Caco-2 (cell line): ENCODE results near the gene CXCL9. TPM values are rescaled to one million over a fixed set of nuclear protein-coding genes. Genes with fewer than 3 reads are reported as not detected.
"Not testable (repeated sequence)": the region's sequence is repeated elsewhere in the genome, so short reads cannot be mapped to it uniquely, and the experiment has no call there.

Experiments
- BruUV-seq: library from RNA; stranded (reverse); fragments of 400-500 nt; replicated peaks from 2 replicates; lab custom pipeline; 2021; lab: Mats Ljungman, UMichigan
- CTCF ChIA-PET: fragments of 300-600 bp; sonication (Branson Sonifier 250); formaldehyde crosslinking; loops from one replicate; lab custom pipeline; 2022; ENCODE audit warnings: antibody characterized with exemption; lab: Charles Lee
- POLR2A ChIA-PET: fragments of 300-600 bp; sonication (Branson Sonifier 250); formaldehyde crosslinking; loops from one replicate; lab custom pipeline; 2022; ENCODE audit warnings: antibody characterized with exemption; lab: Charles Lee
- DNase-seq, 2 experiments: peaks; one replicate each; pipeline versions ENCODE4 v3.0.0 to v3.0.0-alpha.2; 2020 to 2022
- H3K27me3 ChIP-seq: replicated peaks from 2 replicates; pipeline ENCODE4 v1.6.0; 2011; ENCODE audit warnings: low read length; ENCODE audit not compliant: control insufficient read depth, insufficient read depth
- H3K36me3 ChIP-seq: 2 replicates; pipeline ENCODE4 v1.5.1; 2011; ENCODE audit warnings: low read length; ENCODE audit not compliant: control insufficient read depth, insufficient read depth
- H3K4me1 ChIP-seq: fragments of 250-450 bp; sonication (Bioruptor Pico); 2 replicates; pipeline ENCODE4 v1.5.1; 2020; ENCODE audit warnings: mild to moderate bottlenecking
- H3K4me3 ChIP-seq: 2 replicates; pipeline ENCODE4 v1.5.1; 2011; ENCODE audit warnings: low read depth, mild to moderate bottlenecking, control low read depth, low read length
- H3K9me3 ChIP-seq: fragments of 250-450 bp; sonication (Bioruptor Pico); 2 replicates; pipeline ENCODE4 v1.5.1; 2020; ENCODE audit warnings: mild to moderate bottlenecking, moderate library complexity
- H3K27ac Mint-ChIP-seq: one replicate; pipeline ENCODE4 v1.8.0; 2022; ENCODE audit warnings: mixed read lengths; ENCODE audit not compliant: unreplicated experiment
- H3K27me3 Mint-ChIP-seq: one replicate; pipeline ENCODE4 v1.8.0; 2022; ENCODE audit warnings: mixed read lengths; ENCODE audit not compliant: insufficient read depth, unreplicated experiment
- H3K36me3 Mint-ChIP-seq: one replicate; pipeline ENCODE4 v1.8.0; 2022; ENCODE audit warnings: mild to moderate bottlenecking, mixed read lengths; ENCODE audit not compliant: insufficient read depth, unreplicated experiment
- H3K4me1 Mint-ChIP-seq: one replicate; pipeline ENCODE4 v1.8.0; 2022; ENCODE audit warnings: low read depth, mixed read lengths; ENCODE audit not compliant: unreplicated experiment
- H3K4me3 Mint-ChIP-seq: one replicate; pipeline ENCODE4 v1.8.0; 2022; ENCODE audit warnings: mild to moderate bottlenecking, moderate library complexity, mixed read lengths; ENCODE audit not compliant: unreplicated experiment
- H3K9me3 Mint-ChIP-seq: one replicate; pipeline ENCODE4 v1.8.0; 2022; ENCODE audit warnings: mixed read lengths; ENCODE audit not compliant: unreplicated experiment
- CTCF ChIP-seq, 2 experiments: fragments of 200-600 bp in 1 of 2; IDR thresholded peaks; 1 replicate in 1 of 2; 2 replicates in 1 of 2; pipeline versions ENCODE4 v1.5.1 to v1.8.0; 2011 to 2022; ENCODE audit warnings: antibody characterized with exemption in 1 of 2, control low read depth in 1 of 2, inconsistent platforms in 1 of 2, low read depth in 1 of 2, low read length in 1 of 2, mild to moderate bottlenecking in 1 of 2, moderate library complexity in 1 of 2; ENCODE audit not compliant: insufficient read depth in 1 of 2, severe bottlenecking in 1 of 2, unreplicated experiment in 1 of 2
- intact Hi-C: fragments of 100-400 bp; cut with micrococcal nuclease; formaldehyde crosslinking; loops from one replicate; pipeline ENCODE4 v1.10.0; 2022; ENCODE audit not compliant: unreplicated experiment
- total RNA-seq: library from RNA; stranded (reverse); gene quantifications from 2 replicates; pipeline ENCODE4 v1.2.3, GENCODE V29; 2022

CXCL9 gene
- total RNA-seq, 1 experiment from 2014 or later: not detected

- intact Hi-C loops, H3K27ac Mint-ChIP-seq, H3K36me3 Mint-ChIP-seq, H3K4me3 Mint-ChIP-seq, H3K36me3 ChIP-seq, DNase-seq, H3K27me3 ChIP-seq, H3K4me1 ChIP-seq, H3K4me3 ChIP-seq, H3K9me3 ChIP-seq, H3K4me1 Mint-ChIP-seq, CTCF ChIA-PET, H3K27me3 Mint-ChIP-seq, POLR2A ChIA-PET: not testable (repeated sequence)
- peaks cover 12% of the 10 kb centered on the region for H3K9me3 Mint-ChIP-seq
- BruUV-seq: TSS peak; percentile 94
These were observed 35.1 kb upstream of the CXCL9 start for GRCh38 chr4:76042241-76042998.

- Histone ChIP-seq H3K27me3 (no peaks in the 10 kb centered on the region), H3K9me3 (no peaks in the 10 kb centered on the region), H3K4me3 (no peak overlapping the region), H3K36me3 (no peaks in the 10 kb centered on the region), H3K4me1 (no peaks in the 10 kb centered on the region)
- Mint-ChIP-seq H3K36me3 (no peaks in the 10 kb centered on the region), H3K9me3 (no peaks in the 10 kb centered on the region), H3K4me3 (no peak overlapping the region), H3K27ac (no peak overlapping the region), H3K4me1 (peaks cover 6% of the 10 kb centered on the region), H3K27me3 (no peaks in the 10 kb centered on the region)
- DNase-seq: no peak
- ChIA-PET POLR2A (no interaction called here), CTCF (interaction anchor here (0.6 kb wide), 1 partner anchor 47 kb away, joined by 4 read pairs; no protein-coding TSS in a partner anchor)
- intact Hi-C loops: no loop called here
- no peak for TF ChIP-seq CTCF (IDR thresholded peaks at IDR 0.05; ENCODE audit: insufficient read depth in 1 of 2, low read depth in 1 of 2, low read length in 1 of 2, severe bottlenecking in 1 of 2, unreplicated experiment in 1 of 2)
- no TSS peak for BruUV-seq
These were observed 29.5 kb upstream of the CXCL9 start for GRCh38 chr4:76036855-76037254.

GRCh38 chr4:76035799-76036380, 28.6 kb upstream of the CXCL9 start, which contains the start of gene CXCL11:
CXCL11 (minus strand) TSS chr4:76036070; CDS start chr4:76035987, 83 bp downstream.
- no TSS peak for BruUV-seq
- POLR2A ChIA-PET: no interaction called here
- Mint-ChIP-seq H3K27me3 (no peaks in the 10 kb centered on the region), H3K36me3 (no peaks in the 10 kb centered on the region), H3K9me3 (no peaks in the 10 kb centered on the region), H3K4me3 (no peak within 1 kb of the TSS), H3K4me1 (peaks cover 4% of the 10 kb centered on the region), H3K27ac (no peak within 1 kb of the TSS)
- intact Hi-C loops: no loop called here
- no peaks in the 10 kb centered on the region for H3K36me3 ChIP-seq
- no peaks in the 10 kb centered on the region for H3K27me3 ChIP-seq
- H3K9me3 ChIP-seq: no peaks in the 10 kb centered on the region
- no peaks in the 10 kb centered on the region for H3K4me1 ChIP-seq
- H3K4me3 ChIP-seq: no peak within 1 kb of the TSS
- TF ChIP-seq CTCF (IDR thresholded peaks at IDR 0.05; ENCODE audit: insufficient read depth in 1 of 2, low read depth in 1 of 2, low read length in 1 of 2, severe bottlenecking in 1 of 2, unreplicated experiment in 1 of 2): no peak
- CTCF ChIA-PET: no interaction called here
- no peak for DNase-seq
